ENCODE measurements around the gene SLC18B1.
A peak's percentile ranks its signal among the peaks of the same experiment; 100 is the strongest.

SLC18B1 gene

DNA sequence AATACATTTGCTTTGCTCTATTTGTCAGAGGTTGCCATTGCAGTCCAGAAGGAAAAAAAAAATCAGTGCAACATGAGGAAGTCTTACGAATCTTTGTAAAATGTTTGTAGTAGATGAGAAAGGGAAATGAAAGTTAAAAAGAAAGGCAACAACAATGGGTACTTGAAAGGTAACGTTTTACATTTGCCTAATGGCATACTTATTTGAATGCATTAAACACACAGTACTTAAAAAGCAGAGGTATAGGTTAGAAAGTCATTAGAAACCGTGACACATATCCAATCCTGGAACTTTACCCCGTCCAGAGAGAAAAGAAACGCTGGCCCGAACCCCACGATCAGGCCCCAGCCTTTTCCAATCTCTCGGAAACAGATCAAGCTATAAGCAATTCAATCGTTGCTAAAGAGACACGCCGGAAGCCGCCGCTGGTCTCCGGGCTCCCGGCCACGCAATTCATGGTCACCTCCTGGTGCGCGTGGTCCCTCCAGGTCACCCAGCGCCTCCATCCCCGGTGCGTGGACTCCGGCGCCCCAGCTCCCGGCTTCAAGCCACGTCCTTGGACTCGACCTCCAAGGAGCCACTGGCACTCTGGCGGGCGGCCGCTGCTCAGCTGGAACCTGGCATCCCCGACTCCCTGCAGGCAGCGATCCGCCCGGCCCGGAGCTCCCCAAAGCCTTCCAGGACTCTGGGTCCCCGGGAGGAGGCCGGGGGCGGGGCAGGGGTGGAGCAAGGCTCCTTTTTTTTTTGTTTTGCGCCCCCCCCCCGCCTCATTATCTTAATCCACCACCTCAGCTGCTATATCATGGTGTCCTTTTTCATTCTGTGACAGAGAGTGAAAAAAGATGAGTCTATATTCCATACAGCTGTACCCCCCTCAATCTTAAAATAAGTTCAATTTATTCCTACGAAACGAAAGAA lies at the start of gene SLC18B1:
Gene SLC18B1, minus strand, starts transcription at position 687 of the 918 bp plus-strand sequence. Its CDS starts 181 bp downstream, at position 506.
- Histone ChIP-seq H3K4me3 (ENCODE audit: low read length) (peak within 1 kb of the TSS; percentile 78), H3K36me3 (ENCODE audit: control insufficient read depth, insufficient read depth, low read length) (peaks cover 4% of the 10 kb centered on the region), H3K9ac (ENCODE audit: low read length) (peak within 1 kb of the TSS; percentile 83), H3K4me1 (ENCODE audit: control insufficient read depth, insufficient read depth, low read length) (no peaks in the 10 kb centered on the region), H3K27me3 (ENCODE audit: control insufficient read depth, insufficient read depth, low read length) (no peaks in the 10 kb centered on the region), H3K9me3 (ENCODE audit: control insufficient read depth, low read length) (no peaks in the 10 kb centered on the region)

DNA sequence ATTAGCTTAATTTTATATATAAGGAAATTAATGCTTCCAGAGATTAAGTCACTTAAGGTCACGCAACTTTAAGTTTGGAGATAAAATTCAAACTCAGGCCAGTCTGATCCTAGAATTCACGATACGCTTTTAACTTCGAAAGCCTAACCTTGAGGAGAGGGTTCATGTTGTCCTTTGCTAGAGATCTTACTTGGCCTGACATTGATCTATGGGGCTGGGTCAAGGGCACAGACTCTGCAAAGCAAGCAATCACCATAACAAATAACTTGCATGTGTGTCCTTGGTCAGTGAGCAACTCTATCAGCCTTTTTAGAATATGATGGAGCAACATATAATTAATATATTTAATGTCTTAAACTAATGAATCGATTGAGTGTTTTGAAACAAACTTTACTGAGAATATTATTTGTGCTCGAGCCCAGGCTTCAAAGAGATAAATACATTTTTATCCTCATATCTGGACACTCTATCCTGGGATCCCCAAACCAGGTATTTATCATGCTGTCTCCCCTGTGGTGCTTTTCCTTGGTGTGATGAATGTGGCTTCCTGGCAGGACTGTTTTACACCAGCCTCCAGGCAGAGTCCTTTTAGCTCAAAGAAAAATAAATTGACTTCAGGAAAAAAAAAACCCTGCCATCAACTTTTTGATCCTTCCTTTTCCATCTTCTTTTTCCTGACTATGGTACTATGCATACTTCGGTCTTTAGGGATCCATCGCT lies 45.0 kb upstream of the SLC18B1 start:
- Histone ChIP-seq H3K36me3 (ENCODE audit: control insufficient read depth, insufficient read depth, low read length) (no peaks in the 10 kb centered on the region), H3K4me1 (ENCODE audit: control insufficient read depth, insufficient read depth, low read length) (no peaks in the 10 kb centered on the region)

DNA sequence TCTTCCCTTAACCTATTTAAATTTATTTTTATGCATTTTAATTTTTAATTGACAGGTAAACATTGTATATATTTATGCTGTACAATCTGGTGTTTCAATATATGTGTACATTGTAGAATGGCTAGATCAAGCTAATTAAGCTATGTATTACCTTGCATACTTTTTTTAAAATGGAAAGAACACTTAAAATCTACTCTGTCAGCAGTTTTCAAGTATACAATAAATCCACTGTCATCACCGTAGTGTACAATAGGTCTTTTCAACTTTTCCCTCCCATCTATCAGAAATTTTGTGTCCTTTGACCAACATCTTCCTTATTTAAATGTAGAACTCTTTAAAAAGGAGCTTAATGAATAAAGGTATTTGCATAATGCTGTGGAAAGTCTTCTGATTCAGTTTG lies 43.5 kb upstream of the SLC18B1 start:
- Histone ChIP-seq H3K9ac (ENCODE audit: low read length) (no peak overlapping the region), H3K4me1 (ENCODE audit: control insufficient read depth, insufficient read depth, low read length) (no peaks in the 10 kb centered on the region), H3K4me3 (ENCODE audit: low read length) (no peak overlapping the region), H3K27me3 (ENCODE audit: control insufficient read depth, insufficient read depth, low read length) (no peaks in the 10 kb centered on the region), H3K9me3 (ENCODE audit: control insufficient read depth, low read length) (no peaks in the 10 kb centered on the region), H3K36me3 (ENCODE audit: control insufficient read depth, insufficient read depth, low read length) (no peaks in the 10 kb centered on the region)

More for the DNA sequence above, 45.0 kb upstream of the SLC18B1 start:
- Histone ChIP-seq H3K9ac (ENCODE audit: low read length) (no peak overlapping the region), H3K9me3 (ENCODE audit: control insufficient read depth, low read length) (no peaks in the 10 kb centered on the region), H3K27me3 (ENCODE audit: control insufficient read depth, insufficient read depth, low read length) (no peaks in the 10 kb centered on the region), H3K4me3 (ENCODE audit: low read length) (no peak overlapping the region)

DNA sequence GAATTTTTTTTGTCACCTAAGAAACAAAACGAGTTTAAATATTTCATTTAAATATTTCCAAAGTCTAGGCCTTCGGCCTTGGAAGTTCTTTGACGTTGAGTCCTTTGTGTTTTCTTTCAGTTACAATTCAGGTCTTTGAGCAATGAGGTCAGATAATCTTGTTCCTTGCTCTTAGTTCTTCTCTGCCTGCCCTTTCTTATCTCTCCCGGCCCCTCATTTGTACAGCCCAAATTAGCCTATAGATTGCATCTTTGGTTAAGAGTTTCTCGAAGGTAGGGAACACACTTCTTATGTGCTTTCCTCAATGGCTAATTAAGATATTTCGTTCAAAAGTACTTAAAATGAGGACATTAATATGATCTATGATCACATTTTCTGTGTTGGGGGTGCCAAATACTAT lies 34.5 kb upstream of the SLC18B1 start:
- Histone ChIP-seq H3K36me3 (ENCODE audit: control insufficient read depth, insufficient read depth, low read length) (no peaks in the 10 kb centered on the region), H3K4me1 (ENCODE audit: control insufficient read depth, insufficient read depth, low read length) (no peaks in the 10 kb centered on the region), H3K9ac (ENCODE audit: low read length) (no peak overlapping the region), H3K27me3 (ENCODE audit: control insufficient read depth, insufficient read depth, low read length) (no peaks in the 10 kb centered on the region), H3K4me3 (ENCODE audit: low read length) (no peak overlapping the region), H3K9me3 (ENCODE audit: control insufficient read depth, low read length) (no peaks in the 10 kb centered on the region)

DNA sequence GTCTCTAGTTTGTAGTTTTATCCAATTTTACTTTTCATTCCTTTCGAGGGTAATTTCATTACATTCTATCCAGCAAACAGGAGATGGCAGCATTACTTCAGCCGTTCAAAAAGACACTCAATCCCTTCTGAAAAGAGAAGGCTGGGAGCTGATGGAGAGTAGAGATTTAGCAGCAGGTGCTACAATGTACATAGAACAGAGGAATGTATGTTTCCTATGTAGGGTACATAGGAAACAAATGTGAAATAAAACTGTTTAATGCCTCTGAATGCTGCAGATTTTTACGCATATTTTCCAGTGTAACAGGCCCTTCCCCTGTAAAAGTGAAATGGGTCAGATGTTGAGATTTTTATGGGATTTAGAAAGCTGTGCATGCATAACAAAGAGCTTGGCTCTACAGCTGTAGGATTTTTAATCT lies 31.9 kb upstream of the SLC18B1 start:
- H3K27me3 ChIP-seq (ENCODE audit: control insufficient read depth, insufficient read depth, low read length) = no peaks in the 10 kb centered on the region
- no peaks in the 10 kb centered on the region for H3K4me1 ChIP-seq (ENCODE audit: control insufficient read depth, insufficient read depth, low read length)
- no peaks in the 10 kb centered on the region for H3K9me3 ChIP-seq (ENCODE audit: control insufficient read depth, low read length)
- no peaks in the 10 kb centered on the region for H3K36me3 ChIP-seq (ENCODE audit: control insufficient read depth, insufficient read depth, low read length)
- H3K9ac ChIP-seq (ENCODE audit: low read length) = no peak overlapping the region
- H3K4me3 ChIP-seq (ENCODE audit: low read length) = no peak overlapping the region

DNA sequence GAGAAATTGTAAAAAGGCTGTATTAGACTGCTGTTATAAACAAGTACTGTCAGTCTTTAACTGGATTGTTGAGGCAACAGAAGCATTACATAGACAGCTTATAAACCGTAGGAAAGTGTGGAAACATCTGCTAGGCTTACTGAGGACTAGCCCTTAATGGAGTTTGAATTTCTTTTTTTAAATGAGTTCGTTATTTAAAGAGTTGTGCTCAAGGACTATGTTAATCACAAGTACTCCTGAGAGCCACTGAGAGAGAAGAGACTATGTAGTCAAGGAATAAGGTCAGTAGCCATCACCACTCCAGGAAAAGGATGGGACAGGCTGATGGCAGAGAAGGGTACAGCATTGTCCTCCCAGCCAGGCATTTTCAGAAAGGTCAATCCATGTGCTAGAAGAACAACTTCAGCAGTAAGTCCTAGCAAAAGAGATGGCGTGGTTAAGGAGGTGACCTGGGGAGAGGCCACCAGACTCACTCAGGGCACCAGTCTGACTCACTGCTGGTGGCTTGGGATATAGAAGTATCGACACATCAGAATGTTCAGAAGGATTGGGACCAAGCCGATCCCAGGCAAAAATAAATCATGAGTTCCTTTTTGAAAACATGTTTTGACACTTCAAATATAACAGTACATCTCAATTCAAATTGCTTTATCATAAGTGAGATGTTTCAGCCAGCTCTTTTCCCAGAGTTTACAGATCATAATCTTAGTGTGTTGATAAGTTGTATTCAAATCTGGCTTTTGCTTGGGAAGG lies 22.4 kb upstream of the SLC18B1 start:
- no peak overlapping the region for H3K9ac ChIP-seq (ENCODE audit: low read length)
- H3K9me3 ChIP-seq (ENCODE audit: control insufficient read depth, low read length) = no peaks in the 10 kb centered on the region
- H3K4me3 ChIP-seq (ENCODE audit: low read length) = no peak overlapping the region
- peaks cover 4% of the 10 kb centered on the region for H3K36me3 ChIP-seq (ENCODE audit: control insufficient read depth, insufficient read depth, low read length)
- no peaks in the 10 kb centered on the region for H3K27me3 ChIP-seq (ENCODE audit: control insufficient read depth, insufficient read depth, low read length)
- H3K4me1 ChIP-seq (ENCODE audit: control insufficient read depth, insufficient read depth, low read length) = peaks cover 7% of the 10 kb centered on the region

DNA sequence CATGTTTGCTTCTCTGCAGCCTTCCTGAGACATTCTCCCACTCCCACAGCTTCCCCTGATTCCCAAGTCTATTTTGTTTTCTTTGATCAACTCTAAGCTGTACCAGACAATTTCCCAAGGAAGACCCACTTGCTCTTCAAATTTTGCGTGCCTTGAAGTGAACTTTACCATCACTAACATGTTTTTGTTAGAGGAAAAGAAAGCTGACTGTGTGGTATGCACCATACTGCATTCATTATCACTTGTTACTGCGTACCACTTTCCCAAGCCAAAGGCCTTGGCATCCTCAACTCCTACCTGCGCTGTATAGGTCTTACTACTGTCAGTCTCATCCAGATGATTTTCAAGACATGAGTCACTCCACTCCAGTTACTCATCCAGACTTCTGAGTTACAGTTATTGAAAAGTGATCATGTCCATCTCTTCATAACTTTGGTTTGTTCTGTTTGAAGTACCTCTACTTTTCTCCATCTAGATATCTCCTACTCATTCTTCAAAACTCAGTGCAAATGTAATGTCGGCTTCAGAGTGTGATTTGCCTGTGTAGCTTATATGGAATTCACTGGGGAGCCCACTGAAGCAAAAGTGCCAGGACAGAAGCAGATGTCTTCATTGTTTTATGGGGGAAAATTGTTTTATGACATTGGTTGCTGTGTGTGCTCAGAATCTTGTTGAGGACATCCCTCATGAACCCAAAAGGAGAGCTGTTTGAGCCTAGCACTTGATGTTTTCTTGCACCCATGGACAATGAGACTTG lies 21.1 kb upstream of the SLC18B1 start:
- H3K9me3 ChIP-seq (ENCODE audit: control insufficient read depth, low read length) = no peaks in the 10 kb centered on the region
- peaks cover 10% of the 10 kb centered on the region for H3K4me1 ChIP-seq (ENCODE audit: control insufficient read depth, insufficient read depth, low read length)
- peaks cover 4% of the 10 kb centered on the region for H3K36me3 ChIP-seq (ENCODE audit: control insufficient read depth, insufficient read depth, low read length)

DNA sequence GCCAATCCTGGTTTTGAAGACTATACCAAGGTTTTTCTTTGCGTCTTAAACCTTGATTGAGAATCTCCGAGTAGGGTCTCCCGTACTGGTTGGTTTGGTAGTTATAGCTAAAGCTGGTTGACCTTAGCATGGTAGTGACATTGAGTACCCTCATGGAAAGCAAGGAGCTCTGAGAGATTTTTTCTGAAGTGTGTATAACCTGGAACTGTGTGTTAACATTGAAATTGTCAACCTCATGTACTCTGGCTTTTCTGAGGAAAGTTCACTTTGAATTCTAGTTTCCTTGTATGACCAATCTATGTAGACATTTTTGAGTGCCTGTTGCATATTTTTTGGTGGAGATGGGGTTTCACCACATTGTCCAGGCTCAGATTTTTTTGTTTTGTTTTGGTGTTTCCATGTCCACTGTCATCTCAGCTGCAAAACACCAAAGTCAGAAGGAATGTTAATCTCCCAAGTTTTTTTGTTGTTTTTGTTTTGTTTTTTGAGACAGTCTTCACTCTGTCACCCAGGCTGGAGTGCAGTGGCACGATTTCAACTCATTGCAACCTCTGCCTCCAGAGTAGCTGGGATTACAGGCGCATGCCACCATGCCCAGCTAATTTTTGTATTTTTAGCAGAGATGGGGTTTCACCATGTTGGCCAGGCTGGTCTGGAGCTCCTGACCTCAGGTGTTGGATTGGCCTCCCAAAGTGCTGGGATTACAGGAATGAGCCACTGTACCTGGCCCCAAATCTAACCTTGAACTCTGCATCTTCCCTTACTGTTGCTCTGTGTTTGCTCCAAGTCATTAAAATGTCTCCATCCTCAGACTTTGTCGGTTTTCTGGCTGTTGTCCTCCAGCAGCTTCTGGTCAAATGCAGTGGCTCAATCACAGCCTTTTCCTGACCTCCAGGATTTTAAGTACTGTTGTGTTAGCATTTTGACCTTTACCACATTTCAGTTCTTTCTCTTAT lies 20.2 kb upstream of the SLC18B1 start:
- no peak overlapping the region for H3K4me3 ChIP-seq (ENCODE audit: low read length)
- no peak overlapping the region for H3K9ac ChIP-seq (ENCODE audit: low read length)
- H3K27me3 ChIP-seq (ENCODE audit: control insufficient read depth, insufficient read depth, low read length) = no peaks in the 10 kb centered on the region
- H3K36me3 ChIP-seq (ENCODE audit: control insufficient read depth, insufficient read depth, low read length) = peaks cover 4% of the 10 kb centered on the region
- H3K9me3 ChIP-seq (ENCODE audit: control insufficient read depth, low read length) = no peaks in the 10 kb centered on the region
- peaks cover 10% of the 10 kb centered on the region for H3K4me1 ChIP-seq (ENCODE audit: control insufficient read depth, insufficient read depth, low read length)

More for the DNA sequence above, 21.1 kb upstream of the SLC18B1 start:
- Histone ChIP-seq H3K27me3 (ENCODE audit: control insufficient read depth, insufficient read depth, low read length) (no peaks in the 10 kb centered on the region), H3K9ac (ENCODE audit: low read length) (no peak overlapping the region), H3K4me3 (ENCODE audit: low read length) (no peak overlapping the region)

DNA sequence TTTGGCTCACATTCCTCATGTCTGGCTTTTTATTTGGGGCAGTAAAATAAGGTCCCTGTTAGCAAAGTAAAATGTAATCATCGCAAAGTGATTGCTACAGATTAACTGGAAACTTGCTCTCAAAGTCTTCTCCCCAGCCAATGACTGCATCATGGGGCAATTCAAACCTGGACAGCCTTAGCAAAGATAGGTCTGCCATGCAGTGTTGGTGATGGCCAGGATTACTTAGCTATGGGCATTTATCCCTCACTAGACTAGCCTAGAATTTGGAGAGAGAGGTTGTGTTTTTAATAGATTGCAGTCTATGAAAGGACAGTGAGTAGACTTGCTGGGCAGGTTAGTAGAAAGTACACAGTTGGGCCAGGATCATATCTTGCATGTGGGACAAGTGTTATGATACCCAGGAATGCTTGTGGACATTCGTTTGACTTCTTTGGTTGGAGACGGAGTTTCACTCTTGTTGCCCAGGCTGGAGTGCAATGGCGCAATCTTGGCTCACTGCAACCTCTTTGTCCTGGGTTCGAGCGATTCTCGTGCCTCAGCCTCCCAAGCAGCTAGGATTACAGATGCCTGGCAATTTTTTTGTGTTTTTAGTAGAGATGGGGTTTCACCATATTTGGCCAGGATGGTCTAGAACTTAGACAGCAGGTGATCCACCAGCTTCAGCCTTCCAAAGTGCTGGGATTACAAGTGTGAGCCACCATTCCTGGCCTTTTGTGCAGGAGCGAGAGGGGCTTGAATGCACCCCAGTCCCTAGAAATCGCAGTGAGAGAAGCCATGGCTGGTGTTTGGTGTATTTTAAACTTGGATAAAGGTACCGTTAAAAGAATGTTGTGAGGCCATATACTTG lies 19.3 kb upstream of the SLC18B1 start:
- Histone ChIP-seq H3K4me1 (ENCODE audit: control insufficient read depth, insufficient read depth, low read length) (peaks cover 10% of the 10 kb centered on the region), H3K9me3 (ENCODE audit: control insufficient read depth, low read length) (no peaks in the 10 kb centered on the region), H3K27me3 (ENCODE audit: control insufficient read depth, insufficient read depth, low read length) (no peaks in the 10 kb centered on the region), H3K9ac (ENCODE audit: low read length) (no peak overlapping the region), H3K4me3 (ENCODE audit: low read length) (no peak overlapping the region), H3K36me3 (ENCODE audit: control insufficient read depth, insufficient read depth, low read length) (peaks cover 4% of the 10 kb centered on the region)

DNA sequence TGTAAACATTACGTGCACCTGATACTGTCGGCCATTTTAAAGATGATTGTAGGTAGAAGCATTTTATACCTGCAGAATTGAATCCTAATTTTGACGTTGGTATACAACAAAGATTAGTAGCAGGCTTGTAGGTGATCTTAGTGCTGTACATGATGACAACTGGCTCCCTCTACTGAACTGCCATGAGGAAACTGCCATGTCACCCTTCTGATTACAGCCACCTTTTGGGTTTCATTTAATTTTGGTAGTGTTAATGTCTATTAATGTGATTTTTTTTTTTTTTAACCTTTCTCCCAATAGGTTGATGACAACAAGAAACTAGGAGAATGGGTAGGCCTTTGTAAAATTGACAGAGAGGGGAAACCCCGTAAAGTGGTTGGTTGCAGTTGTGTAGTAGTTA lies 18.2 kb upstream of the SLC18B1 start:
- H3K4me3 ChIP-seq (ENCODE audit: low read length) = no peak overlapping the region
- H3K4me1 ChIP-seq (ENCODE audit: control insufficient read depth, insufficient read depth, low read length) = peaks cover 13% of the 10 kb centered on the region
- no peak overlapping the region for H3K9ac ChIP-seq (ENCODE audit: low read length)

More for the DNA sequence above, 18.2 kb upstream of the SLC18B1 start:
- Histone ChIP-seq H3K27me3 (ENCODE audit: control insufficient read depth, insufficient read depth, low read length) (no peaks in the 10 kb centered on the region), H3K36me3 (ENCODE audit: control insufficient read depth, insufficient read depth, low read length) (peaks cover 4% of the 10 kb centered on the region), H3K9me3 (ENCODE audit: control insufficient read depth, low read length) (no peaks in the 10 kb centered on the region)
